Hepatic stellate cell (primary cell): ENCODE measurements around the gene GUCY1A2.

Experiments
- DNase-seq: peaks from one replicate; pipeline ENCODE4 v3.0.0; 2011; ENCODE audit warnings: low spot score

The GUCY1A2 gene

GRCh38 chr11:106998916-106999188 is 19.4 kb downstream of the GUCY1A2 start:
- DNase-seq, result no peak

- DNase-seq, result no peak
Observed at GRCh38 chr11:106998116-106998915, 20.0 kb downstream of the GUCY1A2 start.

- no peak for DNase-seq
Observed at GRCh38 chr11:106997227-106997626, 21.0 kb downstream of the GUCY1A2 start.

- DNase-seq, result no peak
Observed at GRCh38 chr11:106996691-106997090, 21.6 kb downstream of the GUCY1A2 start.

GRCh38 chr11:106990331-106990730 is 27.9 kb downstream of the GUCY1A2 start:
- no peak for DNase-seq

- no peak for DNase-seq
Observed at GRCh38 chr11:106989078-106989455, 29.2 kb downstream of the GUCY1A2 start.

GRCh38 chr11:106988151-106989077 is 29.9 kb downstream of the GUCY1A2 start:
- peak; percentile 5 for DNase-seq

GRCh38 chr11:106986673-106987072 is 31.6 kb downstream of the GUCY1A2 start:
- no peak for DNase-seq

- no peak for DNase-seq
Observed at GRCh38 chr11:106986261-106986660, 32.0 kb downstream of the GUCY1A2 start.

- no peak for DNase-seq
Observed at GRCh38 chr11:106983991-106984390, 34.3 kb downstream of the GUCY1A2 start.

- DNase-seq, result no peak
Observed at GRCh38 chr11:106983261-106983660, 35.0 kb downstream of the GUCY1A2 start.

GRCh38 chr11:106974831-106975230 is 43.4 kb downstream of the GUCY1A2 start:
- no peak for DNase-seq

- DNase-seq, result no peak
Observed at GRCh38 chr11:106971864-106972263, 46.4 kb downstream of the GUCY1A2 start.

GRCh38 chr11:106969644-106970355 is 48.5 kb downstream of the GUCY1A2 start:
- DNase-seq, result no peak

- no peak for DNase-seq
Observed at GRCh38 chr11:106962995-106963394, 55.3 kb downstream of the GUCY1A2 start.

GRCh38 chr11:106961518-106961917 is 56.8 kb downstream of the GUCY1A2 start:
- DNase-seq, result peak; percentile 31

- peak; percentile 7 for DNase-seq
Observed at GRCh38 chr11:106961048-106961447, 57.2 kb downstream of the GUCY1A2 start.

GRCh38 chr11:106959800-106960199 is 58.5 kb downstream of the GUCY1A2 start:
- DNase-seq, result peak; percentile 5

- DNase-seq, result no peak
Observed at GRCh38 chr11:106959386-106959785, 58.9 kb downstream of the GUCY1A2 start.

GRCh38 chr11:106958517-106959248 is 59.6 kb downstream of the GUCY1A2 start:
- no peak for DNase-seq

GRCh38 chr11:106957030-106957482 is 61.2 kb downstream of the GUCY1A2 start:
- DNase-seq, result no peak

GRCh38 chr11:106950067-106950491 is 68.2 kb downstream of the GUCY1A2 start:
- no peak for DNase-seq
